ENCODE measurements around the gene TMEM140. TPM values are rescaled to one million over a fixed set of nuclear protein-coding genes. Genes with fewer than 3 reads are reported as not detected.

TMEM140 gene
- total and polyA plus RNA-seq, 9 of the 15 experiments (the other 6 are each of a cell fraction or from before 2014, with no cell fraction given) = 0.03 to 0.82 (median 0.23) TPM

- no peak for TF ChIP-seq MEF2D (tag; conservative IDR thresholded peaks at IDR 0.05; ENCODE audit: low read depth)
- TF ChIP-seq ZNF174 (CRISPR knock-in tag; IDR thresholded peaks at IDR 0.05) = no peak
- TF ChIP-seq CBFB (CRISPR knock-in tag; IDR thresholded peaks at IDR 0.05) = no peak; the same call in 1 of the 2 replicates
- peak; percentile 88 for TF ChIP-seq CREM (IDR thresholded peaks at IDR 0.05; ENCODE audit: low read depth)
- no peak for TF ChIP-seq MEF2A (IDR thresholded peaks at IDR 0.05; ENCODE audit: control insufficient read depth, low read depth, low read length)
- TF ChIP-seq SIN3A (IDR thresholded peaks at IDR 0.05; ENCODE audit: borderline replicate concordance in 2 of 2, control insufficient read depth in 1 of 2, low read depth in 2 of 2, low read length in 2 of 2) = peak in 1 of 2 experiments; percentile 47; a peak in 2 of 4 replicates
- TF ChIP-seq, protein P1, sequence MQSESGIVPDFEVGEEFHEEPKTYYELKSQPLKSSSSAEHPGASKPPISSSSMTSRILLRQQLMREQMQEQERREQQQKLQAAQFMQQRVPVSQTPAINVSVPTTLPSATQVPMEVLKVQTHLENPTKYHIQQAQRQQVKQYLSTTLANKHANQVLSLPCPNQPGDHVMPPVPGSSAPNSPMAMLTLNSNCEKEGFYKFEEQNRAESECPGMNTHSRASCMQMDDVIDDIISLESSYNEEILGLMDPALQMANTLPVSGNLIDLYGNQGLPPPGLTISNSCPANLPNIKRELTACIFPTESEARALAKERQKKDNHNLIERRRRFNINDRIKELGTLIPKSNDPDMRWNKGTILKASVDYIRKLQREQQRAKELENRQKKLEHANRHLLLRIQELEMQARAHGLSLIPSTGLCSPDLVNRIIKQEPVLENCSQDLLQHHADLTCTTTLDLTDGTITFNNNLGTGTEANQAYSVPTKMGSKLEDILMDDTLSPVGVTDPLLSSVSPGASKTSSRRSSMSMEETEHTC (IDR thresholded peaks at IDR 0.05) = no peak
- TF ChIP-seq, protein P2, sequence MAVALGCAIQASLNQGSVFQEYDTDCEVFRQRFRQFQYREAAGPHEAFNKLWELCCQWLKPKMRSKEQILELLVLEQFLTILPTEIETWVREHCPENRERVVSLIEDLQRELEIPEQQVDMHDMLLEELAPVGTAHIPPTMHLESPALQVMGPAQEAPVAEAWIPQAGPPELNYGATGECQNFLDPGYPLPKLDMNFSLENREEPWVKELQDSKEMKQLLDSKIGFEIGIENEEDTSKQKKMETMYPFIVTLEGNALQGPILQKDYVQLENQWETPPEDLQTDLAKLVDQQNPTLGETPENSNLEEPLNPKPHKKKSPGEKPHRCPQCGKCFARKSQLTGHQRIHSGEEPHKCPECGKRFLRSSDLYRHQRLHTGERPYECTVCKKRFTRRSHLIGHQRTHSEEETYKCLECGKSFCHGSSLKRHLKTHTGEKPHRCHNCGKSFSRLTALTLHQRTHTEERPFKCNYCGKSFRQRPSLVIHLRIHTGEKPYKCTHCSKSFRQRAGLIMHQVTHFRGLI (CRISPR knock-in tag; IDR thresholded peaks at IDR 0.05) = no peak
- TF ChIP-seq ELK1 (CRISPR knock-in tag; IDR thresholded peaks at IDR 0.05) = no peak
- TF ChIP-seq, protein P3, sequence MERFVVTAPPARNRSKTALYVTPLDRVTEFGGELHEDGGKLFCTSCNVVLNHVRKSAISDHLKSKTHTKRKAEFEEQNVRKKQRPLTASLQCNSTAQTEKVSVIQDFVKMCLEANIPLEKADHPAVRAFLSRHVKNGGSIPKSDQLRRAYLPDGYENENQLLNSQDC (CRISPR knock-in tag; IDR thresholded peaks at IDR 0.05) = no peak
- 0 out of 2 replicates have a peak, but pooled peaks have one; percentile 38 for TF ChIP-seq HBP1 (CRISPR knock-in tag; IDR thresholded peaks at IDR 0.05)
- TF ChIP-seq ZC3H11A (IDR thresholded peaks at IDR 0.05; ENCODE audit: low read depth, low read length) = no peak
- TF ChIP-seq, protein P4, sequence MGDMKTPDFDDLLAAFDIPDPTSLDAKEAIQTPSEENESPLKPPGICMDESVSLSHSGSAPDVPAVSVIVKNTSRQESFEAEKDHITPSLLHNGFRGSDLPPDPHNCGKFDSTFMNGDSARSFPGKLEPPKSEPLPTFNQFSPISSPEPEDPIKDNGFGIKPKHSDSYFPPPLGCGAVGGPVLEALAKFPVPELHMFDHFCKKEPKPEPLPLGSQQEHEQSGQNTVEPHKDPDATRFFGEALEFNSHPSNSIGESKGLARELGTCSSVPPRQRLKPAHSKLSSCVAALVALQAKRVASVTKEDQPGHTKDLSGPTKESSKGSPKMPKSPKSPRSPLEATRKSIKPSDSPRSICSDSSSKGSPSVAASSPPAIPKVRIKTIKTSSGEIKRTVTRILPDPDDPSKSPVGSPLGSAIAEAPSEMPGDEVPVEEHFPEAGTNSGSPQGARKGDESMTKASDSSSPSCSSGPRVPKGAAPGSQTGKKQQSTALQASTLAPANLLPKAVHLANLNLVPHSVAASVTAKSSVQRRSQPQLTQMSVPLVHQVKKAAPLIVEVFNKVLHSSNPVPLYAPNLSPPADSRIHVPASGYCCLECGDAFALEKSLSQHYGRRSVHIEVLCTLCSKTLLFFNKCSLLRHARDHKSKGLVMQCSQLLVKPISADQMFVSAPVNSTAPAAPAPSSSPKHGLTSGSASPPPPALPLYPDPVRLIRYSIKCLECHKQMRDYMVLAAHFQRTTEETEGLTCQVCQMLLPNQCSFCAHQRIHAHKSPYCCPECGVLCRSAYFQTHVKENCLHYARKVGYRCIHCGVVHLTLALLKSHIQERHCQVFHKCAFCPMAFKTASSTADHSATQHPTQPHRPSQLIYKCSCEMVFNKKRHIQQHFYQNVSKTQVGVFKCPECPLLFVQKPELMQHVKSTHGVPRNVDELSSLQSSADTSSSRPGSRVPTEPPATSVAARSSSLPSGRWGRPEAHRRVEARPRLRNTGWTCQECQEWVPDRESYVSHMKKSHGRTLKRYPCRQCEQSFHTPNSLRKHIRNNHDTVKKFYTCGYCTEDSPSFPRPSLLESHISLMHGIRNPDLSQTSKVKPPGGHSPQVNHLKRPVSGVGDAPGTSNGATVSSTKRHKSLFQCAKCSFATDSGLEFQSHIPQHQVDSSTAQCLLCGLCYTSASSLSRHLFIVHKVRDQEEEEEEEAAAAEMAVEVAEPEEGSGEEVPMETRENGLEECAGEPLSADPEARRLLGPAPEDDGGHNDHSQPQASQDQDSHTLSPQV (IDR thresholded peaks at IDR 0.05) = no peak
- TF ChIP-seq MBD1 (CRISPR knock-in tag; IDR thresholded peaks at IDR 0.05) = no peak
These were observed 63.5 kb downstream of the TMEM140 start, which contains the start of gene WDR91 (continued) for GRCh38 chr7:135211179-135211945.

Data from K562 (cell line).